OCI-LY7 (cell line): ENCODE measurements around the gene SMIM45.
"Not testable (repeated sequence)": the region's sequence is repeated elsewhere in the genome, so short reads cannot be mapped to it uniquely, and the experiment has no call there.

ENCODE experiments used
- BruUV-seq: library from RNA; stranded (reverse); fragments of 400-500 nt; replicated peaks from 2 replicates; lab custom pipeline; 2021; lab: Mats Ljungman, UMichigan
- CTCF ChIA-PET: fragments of 300-600 bp; sonication (Branson Sonifier 250); formaldehyde crosslinking; loops from one replicate; lab custom pipeline; 2022; ENCODE audit warnings: antibody characterized with exemption; ENCODE audit not compliant: unreplicated experiment; lab: Charles Lee
- POLR2A ChIA-PET: fragments of 300-600 bp; sonication (Branson Sonifier 250); formaldehyde crosslinking; loops from one replicate; lab custom pipeline; 2022; ENCODE audit warnings: antibody characterized with exemption; lab: Charles Lee
- DNase-seq: peaks from one replicate; pipeline ENCODE4 v3.0.0-alpha.2; 2015; ENCODE audit warnings: low spot score
- H2AFZ ChIP-seq: fragments of 200-600 bp; sonication (generic), shearing (Covaris generic); 2 replicates; pipeline ENCODE4 v1.6.1; 2014; ENCODE audit warnings: mild to moderate bottlenecking, antibody characterized with exemption, low read length, moderate library complexity
- H3K27ac ChIP-seq: fragments of 200-600 bp; sonication (generic); 2 replicates; pipeline ENCODE4 v1.5.1; 2014; ENCODE audit warnings: mixed run types, low read depth, mild to moderate bottlenecking, moderate library complexity, low read length, inconsistent platforms; ENCODE audit not compliant: poor library complexity, severe bottlenecking
- H3K36me3 ChIP-seq: fragments of 200-600 bp; sonication (generic); 2 replicates; pipeline ENCODE4 v1.6.1; 2014; ENCODE audit warnings: mild to moderate bottlenecking, antibody characterized with exemption, low read length, moderate library complexity, mixed read lengths; ENCODE audit not compliant: insufficient read depth
- H3K4me1 ChIP-seq: fragments of 200-600 bp; sonication (generic); 2 replicates; pipeline ENCODE4 v1.5.1; 2014; ENCODE audit warnings: mild to moderate bottlenecking, low read length; ENCODE audit not compliant: insufficient read depth, poor library complexity, severe bottlenecking
- H3K4me2 ChIP-seq: fragments of 200-600 bp; sonication (generic); 2 replicates; pipeline ENCODE4 v1.6.1; 2014; ENCODE audit warnings: mild to moderate bottlenecking, low read length
- H3K4me3 ChIP-seq: fragments of 200-600 bp; sonication (generic); 2 replicates; pipeline ENCODE4 v1.5.1; 2014; ENCODE audit warnings: mild to moderate bottlenecking, low read depth, low read length; ENCODE audit not compliant: poor library complexity, severe bottlenecking
- H3K79me2 ChIP-seq: fragments of 200-600 bp; sonication (generic); 2 replicates; pipeline ENCODE4 v1.6.1; 2016; ENCODE audit warnings: low read depth, mild to moderate bottlenecking, low read length, moderate library complexity, mixed read lengths; ENCODE audit not compliant: insufficient read depth
- H3K9me2 ChIP-seq: fragments of 200-600 bp; sonication (generic); 2 replicates; pipeline ENCODE4 v1.6.1; 2016; ENCODE audit warnings: mild to moderate bottlenecking, low read length, mixed read lengths; ENCODE audit not compliant: insufficient read depth
- H3K9me3 ChIP-seq: fragments of 200-600 bp; sonication (generic); 2 replicates; pipeline ENCODE4 v1.6.1; 2014; ENCODE audit warnings: mild to moderate bottlenecking, mixed run types, low read length, mixed read lengths
- H4K20me1 ChIP-seq: fragments of 200-600 bp; sonication (generic); 2 replicates; pipeline ENCODE4 v1.6.1; 2014; ENCODE audit warnings: mild to moderate bottlenecking, antibody characterized with exemption, low read length, moderate library complexity, mixed read lengths; ENCODE audit not compliant: insufficient read depth
- CTCF ChIP-seq: fragments of 200-600 bp; sonication (generic); conservative IDR thresholded peaks from 2 replicates; pipeline ENCODE4 v1.5.1; 2014; ENCODE audit warnings: mild to moderate bottlenecking, antibody characterized with exemption, low read length, moderate library complexity, mixed read lengths
- EZH2phosphoT487 ChIP-seq: fragments of 200-600 bp; sonication (generic); IDR thresholded peaks from 2 replicates; pipeline ENCODE4 v1.6.1; 2018; ENCODE audit warnings: low read depth, borderline replicate concordance, mild to moderate bottlenecking, mixed run types, antibody characterized with exemption, low read length, moderate library complexity, mixed read lengths
- intact Hi-C: fragments of 100-400 bp; cut with micrococcal nuclease; formaldehyde crosslinking; loops from one replicate; pipeline ENCODE4 v1.10.0; 2022; ENCODE audit not compliant: unreplicated experiment

Gene SMIM45

DNA sequence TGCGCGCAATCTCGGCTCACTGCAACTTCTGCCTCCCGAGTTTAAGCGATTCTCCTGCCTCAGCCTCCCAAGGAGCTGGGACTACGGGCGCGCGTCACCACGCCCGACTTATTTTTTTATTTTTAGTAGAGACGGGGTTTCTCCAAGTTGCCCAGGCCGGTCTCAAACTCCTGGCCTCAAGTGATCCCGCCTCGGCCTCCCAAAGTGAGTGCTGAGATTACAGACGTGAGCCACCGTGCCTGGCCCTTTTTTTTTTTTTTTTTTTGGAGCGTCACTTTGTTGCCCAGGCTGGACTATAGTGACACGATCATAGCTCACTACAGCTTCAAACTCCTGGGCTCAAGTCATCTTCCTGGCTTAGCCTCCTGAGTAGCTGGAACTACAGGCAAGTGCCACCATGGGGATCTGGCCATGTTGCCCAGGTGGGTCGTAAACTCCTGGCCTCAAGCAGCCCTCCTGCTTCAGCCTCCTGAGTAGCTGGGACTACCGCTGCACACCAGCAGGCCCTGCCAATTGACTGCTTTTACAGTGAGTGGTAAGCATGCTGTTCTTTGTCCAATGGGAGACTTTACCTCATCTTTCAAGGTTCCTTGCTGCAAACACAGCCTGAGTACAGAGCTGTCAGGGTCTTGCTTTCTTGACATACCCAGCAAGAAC, 4.4 kb upstream of the SMIM45 start:
- BruUV-seq = no TSS peak
- ChIA-PET POLR2A (interaction anchor here (0.5 to 1.9 kb wide), 12 partner anchors 9 to 592 kb away, joined by 3 to 14 read pairs (median 4); partner anchors contain the start of genes CCDC134 and TNFRSF13C), CTCF (interaction anchor here (0.7 to 1.6 kb wide), 3 partner anchors 11 to 250 kb away, joined by 3 to 5 read pairs (median 4); no protein-coding TSS in a partner anchor)
- peak; percentile 67 for DNase-seq
- Histone ChIP-seq H3K27ac (peak overlapping the region; percentile 75), H4K20me1 (no peaks in the 10 kb centered on the region), H3K4me1 (peaks cover 80% of the 10 kb centered on the region), H3K9me2 (no peaks in the 10 kb centered on the region), H2AFZ (peak overlapping the region; percentile 53; the same call in 1 of the 2 replicates), H3K79me2 (peaks cover 66% of the 10 kb centered on the region), H3K4me3 (peak overlapping the region; percentile 94), H3K4me2 (peak overlapping the region; percentile 88), H3K9me3 (no peaks in the 10 kb centered on the region), H3K36me3 (peaks cover 40% of the 10 kb centered on the region)
- intact Hi-C loops = loop anchor here (2.0 to 5.0 kb wide), 3 partner anchors 115 to 495 kb away; partner anchors contain the start of genes SNU13 and SREBF2
- TF ChIP-seq EZH2phosphoT487 = no peak
- TF ChIP-seq CTCF = no peak

DNA sequence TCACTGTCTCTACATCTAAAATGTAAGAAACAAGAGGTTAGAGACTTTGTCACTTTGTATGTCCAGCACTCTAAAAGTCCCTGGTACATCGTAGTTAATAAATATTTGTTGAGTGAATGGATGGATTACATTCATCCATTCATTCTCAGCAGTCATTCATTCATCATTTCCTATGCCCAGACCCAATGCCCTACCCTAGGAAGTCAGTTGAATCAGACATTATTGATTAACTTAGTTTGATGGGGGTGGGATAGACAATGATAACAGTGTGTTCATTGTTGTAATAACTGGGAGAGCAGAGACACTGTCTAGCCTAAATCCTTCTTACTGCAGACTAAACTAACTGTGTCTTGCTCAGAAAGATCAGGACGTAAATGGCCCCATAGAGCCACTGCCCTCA, 3.8 kb upstream of the SMIM45 start:
- peak overlapping the region; percentile 75 for H3K27ac ChIP-seq
- ChIA-PET CTCF (no interaction called here), POLR2A (interaction anchor here (0.7 to 1.9 kb wide), 5 partner anchors 12 to 592 kb away, joined by 3 to 14 read pairs (median 6); partner anchors contain the start of gene TNFRSF13C)
- no peaks in the 10 kb centered on the region for H3K9me2 ChIP-seq
- no peaks in the 10 kb centered on the region for H3K9me3 ChIP-seq
- H4K20me1 ChIP-seq = no peaks in the 10 kb centered on the region
- no peak for TF ChIP-seq CTCF
- no peak for TF ChIP-seq EZH2phosphoT487
- DNase-seq = no peak
- H3K4me1 ChIP-seq = peaks cover 80% of the 10 kb centered on the region
- peaks cover 62% of the 10 kb centered on the region for H3K79me2 ChIP-seq
- intact Hi-C loops = loop anchor here (5.0 kb wide), 1 partner anchor 494 kb away; no protein-coding TSS in a partner anchor
- peak overlapping the region; percentile 88 for H3K4me2 ChIP-seq
- H3K36me3 ChIP-seq = peaks cover 34% of the 10 kb centered on the region
- BruUV-seq = no TSS peak
- H2AFZ ChIP-seq = peak overlapping the region; percentile 53; the same call in 1 of the 2 replicates
- peak overlapping the region; percentile 94 for H3K4me3 ChIP-seq

GRCh38 chr22:41948928-41949296, 3.0 kb upstream of the SMIM45 start:
- H4K20me1 ChIP-seq, H3K9me2 ChIP-seq, CTCF ChIA-PET, H2AFZ ChIP-seq, H3K9me3 ChIP-seq, BruUV-seq, DNase-seq: not testable (repeated sequence)
- peak overlapping the region; percentile 94 for H3K4me3 ChIP-seq
- peaks cover 72% of the 10 kb centered on the region for H3K4me1 ChIP-seq
- peak overlapping the region; percentile 88 for H3K4me2 ChIP-seq
- intact Hi-C loops = loop anchor here (5.0 kb wide), 1 partner anchor 493 kb away; no protein-coding TSS in a partner anchor
- peaks cover 55% of the 10 kb centered on the region for H3K79me2 ChIP-seq
- POLR2A ChIA-PET = interaction anchor here (0.6 to 1.0 kb wide), 2 partner anchors 143 to 277 kb away, joined by 3 read pairs; no protein-coding TSS in a partner anchor
- H3K36me3 ChIP-seq = peaks cover 26% of the 10 kb centered on the region
- H3K27ac ChIP-seq = peak overlapping the region; percentile 56
